HG03175 (cell line): ENCODE measurements around the gene ST3GAL3.
"Not testable (repeated sequence)": the region's sequence is repeated elsewhere in the genome, so short reads cannot be mapped to it uniquely, and the experiment has no call there.

Source experiments
- ATAC-seq: cut with Tn5 transposase; IDR thresholded peaks from one replicate; pipeline ENCODE4 v1.9.1; 2021; ENCODE audit warnings: mild to moderate bottlenecking, moderate library complexity; ENCODE audit not compliant: unreplicated experiment

The ST3GAL3 gene

DNA sequence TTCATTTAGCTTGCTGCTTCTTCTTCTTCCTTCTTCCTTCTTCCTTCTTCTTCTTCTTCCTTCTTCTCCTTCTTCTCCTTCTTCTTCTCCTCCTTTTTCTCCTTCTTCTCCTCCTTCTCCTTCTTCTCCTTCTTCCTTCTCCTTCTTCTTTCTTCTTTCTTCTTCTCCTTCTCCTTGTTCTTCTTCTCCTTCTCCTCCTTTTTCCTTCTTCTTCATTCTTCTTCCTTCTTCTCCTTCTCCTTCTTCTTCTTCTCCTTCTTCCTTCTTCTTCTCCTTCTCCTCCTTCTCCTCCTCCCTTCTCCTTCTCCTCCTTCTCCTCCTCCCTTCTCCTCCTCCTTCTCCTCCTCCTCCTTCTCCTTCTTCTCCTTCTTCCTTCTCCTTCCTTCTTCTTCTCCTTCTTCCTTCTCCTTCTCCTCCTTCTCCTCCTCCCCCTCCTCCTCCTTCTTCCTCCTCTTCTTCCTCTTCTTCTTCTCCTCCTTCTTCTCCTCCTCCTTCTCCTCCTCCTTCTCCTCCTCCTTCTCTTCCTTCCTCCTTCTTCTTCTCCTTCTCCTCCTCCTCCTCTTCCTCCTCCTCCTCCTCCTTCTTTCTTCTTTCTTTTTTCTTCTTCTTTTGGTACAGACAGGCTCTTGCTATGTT is 110.1 kb downstream of the ST3GAL3 start:
- no peak for ATAC-seq

DNA sequence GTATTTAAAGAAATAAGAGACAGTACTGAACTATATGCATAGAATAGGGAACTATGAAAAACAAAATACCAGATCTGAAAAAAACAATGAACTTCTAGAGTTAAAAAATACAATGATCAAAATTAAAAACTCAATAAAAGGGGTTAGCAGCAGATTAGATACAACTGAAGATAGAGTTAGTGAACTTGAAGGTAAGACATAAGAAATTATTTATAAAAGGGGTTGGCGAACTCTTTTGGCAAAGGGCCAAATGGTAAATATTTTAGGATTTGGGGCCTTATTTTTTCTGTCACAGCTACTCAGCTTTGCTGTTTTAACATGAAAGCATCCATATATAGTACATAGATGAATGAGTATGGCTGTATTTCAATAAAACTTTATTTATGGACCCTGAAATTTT is 111.4 kb downstream of the ST3GAL3 start:
- ATAC-seq: no peak

DNA sequence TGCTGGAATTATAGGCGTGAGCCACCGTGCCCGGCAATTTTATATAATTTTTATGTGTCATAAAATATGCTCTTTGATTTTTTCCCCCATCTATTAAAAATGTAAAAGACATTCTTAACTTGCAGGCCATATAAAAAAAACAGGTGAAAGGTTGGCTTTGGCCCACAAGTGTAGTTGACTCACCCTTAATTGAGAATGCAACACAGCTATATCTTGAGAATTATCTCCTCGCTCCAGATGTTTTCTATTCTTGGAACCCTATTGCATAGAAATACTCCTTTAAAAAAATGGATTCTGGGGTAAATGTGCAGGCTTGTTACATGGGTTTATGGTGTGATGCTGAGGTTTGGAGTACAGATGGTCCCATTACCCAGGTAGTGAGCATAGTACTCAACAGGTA is 112.0 kb downstream of the ST3GAL3 start:
- no peak for ATAC-seq

DNA sequence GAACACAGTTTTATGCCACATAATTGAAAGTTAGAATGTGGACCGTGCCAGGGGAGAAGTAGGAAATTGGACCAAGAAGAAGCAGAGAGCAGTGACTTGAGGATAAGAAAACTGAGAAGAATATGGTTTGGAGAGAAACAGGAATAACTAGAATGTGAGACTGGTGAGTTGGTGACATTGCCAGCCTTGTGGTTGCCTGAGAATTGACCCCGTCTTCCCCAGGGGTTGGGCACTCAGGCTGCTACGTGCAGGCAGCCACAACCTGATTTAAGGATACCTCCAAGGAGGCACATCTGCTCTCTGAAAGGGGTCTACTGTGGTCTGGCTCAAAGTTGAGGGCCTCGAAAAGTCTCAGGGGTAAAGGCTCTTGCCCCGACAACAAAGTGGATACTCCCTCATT is 114.1 kb downstream of the ST3GAL3 start:
- ATAC-seq: no peak

DNA sequence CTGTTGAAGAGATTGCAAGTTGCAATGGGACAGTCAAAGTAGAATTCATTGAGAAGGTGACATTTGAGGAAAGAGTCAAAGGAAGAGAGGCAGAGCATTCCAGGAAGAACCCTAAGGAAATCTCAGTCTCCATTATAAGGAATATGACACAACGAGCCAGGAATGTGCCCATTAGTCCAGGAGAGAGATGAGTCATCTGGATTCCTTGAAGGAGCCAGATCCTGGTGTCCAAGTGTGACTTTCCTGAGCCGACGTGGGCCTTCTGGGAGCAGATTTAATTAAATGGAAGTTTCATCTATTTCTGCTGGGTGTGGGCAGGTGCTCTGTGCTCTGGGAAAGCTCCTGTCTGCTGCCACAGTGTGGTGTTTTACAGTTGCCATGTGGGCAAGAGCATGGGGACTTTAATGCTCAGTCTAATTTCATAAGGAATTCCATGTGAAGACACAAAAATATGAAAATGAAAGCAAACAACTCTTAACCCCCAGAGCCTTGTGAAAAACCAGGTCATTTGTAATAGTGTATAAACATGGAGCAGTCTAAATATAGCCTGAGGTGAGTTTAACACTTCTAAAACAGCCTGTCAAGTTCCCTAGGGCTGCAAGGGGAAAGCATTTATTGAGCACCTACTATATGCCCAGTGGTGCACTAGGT is 114.8 kb downstream of the ST3GAL3 start:
- ATAC-seq: no peak

DNA sequence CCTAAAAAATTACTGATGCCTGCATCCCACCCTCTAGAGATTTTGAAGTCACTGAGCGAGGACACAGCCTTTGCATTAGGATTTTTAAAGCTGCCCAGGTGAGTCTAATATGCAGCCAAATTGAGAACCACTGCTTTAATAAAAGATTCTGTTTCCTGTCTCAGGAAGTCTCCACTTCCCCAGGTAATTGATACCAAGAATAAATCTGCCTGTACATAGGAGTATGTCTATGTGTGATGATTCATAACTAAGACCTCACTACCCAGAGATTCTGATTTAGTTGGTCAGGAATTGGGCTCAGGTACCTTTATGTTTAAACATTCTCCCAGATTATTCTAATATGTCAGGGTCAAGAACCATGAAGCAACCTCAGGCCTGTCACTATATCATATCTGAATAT is 117.5 kb downstream of the ST3GAL3 start:
- no peak for ATAC-seq

DNA sequence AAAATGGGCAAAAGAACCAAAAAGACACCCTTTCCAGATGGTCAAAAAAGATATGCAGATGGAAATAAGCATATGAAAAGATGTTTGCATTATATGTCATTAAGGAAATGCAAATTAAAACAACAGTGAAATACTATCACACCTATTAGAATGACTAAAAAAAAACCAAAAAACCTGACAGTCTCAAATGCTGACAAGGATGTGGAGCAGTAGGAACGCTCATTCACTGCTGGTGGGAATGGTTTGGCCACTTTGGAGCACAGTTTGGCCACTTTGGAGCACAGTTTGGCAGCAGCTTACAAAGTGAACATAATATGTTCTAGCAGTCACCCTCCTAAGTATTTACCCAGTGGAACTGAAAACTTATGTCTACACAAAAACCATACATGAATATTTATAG is 121.2 kb downstream of the ST3GAL3 start:
- ATAC-seq: no peak

DNA sequence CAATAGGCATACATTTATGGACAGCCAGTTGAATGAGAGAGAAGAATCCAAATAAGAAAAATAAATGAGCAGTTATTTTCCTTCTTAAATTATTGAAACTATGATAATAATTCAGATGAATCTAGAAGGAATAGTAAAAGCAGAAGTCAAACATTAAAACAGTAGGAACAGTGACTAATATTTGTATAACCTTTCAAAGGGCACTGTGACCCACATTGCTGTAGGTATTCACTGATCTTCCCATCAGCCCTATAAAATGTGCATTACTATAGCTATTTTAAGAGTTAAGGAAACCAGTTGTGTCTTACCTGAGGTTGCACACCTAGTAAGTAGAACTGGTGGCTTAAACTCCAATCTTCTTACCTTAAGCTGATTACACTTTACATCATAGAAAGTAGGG is 123.5 kb downstream of the ST3GAL3 start:
- ATAC-seq: no peak

DNA sequence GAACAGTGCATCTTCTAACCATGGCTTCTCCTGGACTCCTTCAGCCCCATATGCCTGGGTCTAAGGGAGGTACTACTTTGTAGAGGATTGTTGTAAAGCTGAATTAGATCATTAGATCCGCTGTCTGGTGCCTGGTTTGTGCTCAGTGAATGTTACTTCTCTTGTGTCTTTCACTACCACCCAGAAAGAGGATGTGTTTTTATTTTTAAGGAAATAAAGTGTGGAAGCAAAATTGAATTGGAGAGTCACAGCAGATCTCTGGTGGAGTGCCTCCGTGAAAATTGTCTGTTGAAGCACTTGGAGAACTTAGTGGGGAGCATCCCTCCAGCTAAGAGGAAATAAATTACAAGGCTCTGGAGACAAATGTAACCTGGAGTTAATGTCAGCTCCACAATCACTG is 124.5 kb downstream of the ST3GAL3 start:
- no peak for ATAC-seq

DNA sequence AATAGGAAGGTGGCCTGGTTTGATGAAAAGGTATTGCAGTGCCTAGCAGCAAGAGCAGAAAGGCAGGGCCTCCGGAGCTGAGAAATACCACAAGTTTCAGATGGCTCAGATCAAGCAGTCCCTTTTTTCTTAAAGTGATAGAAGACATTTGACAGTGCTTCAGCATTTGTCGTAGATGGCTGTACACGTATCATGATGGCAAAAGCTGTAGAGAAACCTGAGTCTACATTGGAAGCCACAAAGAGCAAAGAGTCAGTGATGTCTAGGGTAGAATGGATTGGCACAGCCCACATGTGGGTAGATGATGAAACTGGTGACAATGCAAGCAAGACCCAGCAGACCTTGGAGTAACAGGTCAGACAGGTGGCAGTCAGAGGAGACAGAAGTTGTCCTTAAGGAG is 124.9 kb downstream of the ST3GAL3 start:
- ATAC-seq: no peak

DNA sequence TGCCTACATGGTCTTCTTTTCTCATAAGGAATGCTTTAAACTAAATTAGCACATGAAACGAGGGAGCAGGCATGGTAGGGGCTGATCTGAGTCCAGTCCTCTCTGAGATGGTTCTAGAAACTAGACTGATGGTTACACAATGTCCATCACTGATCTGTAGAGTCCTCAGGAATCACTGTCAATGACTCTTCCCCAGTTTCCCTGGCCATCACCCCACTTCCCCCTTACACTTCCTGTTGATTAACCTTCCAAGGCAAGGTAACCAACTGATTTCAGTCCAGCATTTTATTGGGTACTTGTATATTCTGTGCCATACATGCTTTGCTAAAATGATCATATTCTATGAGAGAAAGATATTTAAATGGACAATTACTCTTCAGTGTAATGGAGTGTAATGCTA is 125.7 kb downstream of the ST3GAL3 start:
- no peak for ATAC-seq

DNA sequence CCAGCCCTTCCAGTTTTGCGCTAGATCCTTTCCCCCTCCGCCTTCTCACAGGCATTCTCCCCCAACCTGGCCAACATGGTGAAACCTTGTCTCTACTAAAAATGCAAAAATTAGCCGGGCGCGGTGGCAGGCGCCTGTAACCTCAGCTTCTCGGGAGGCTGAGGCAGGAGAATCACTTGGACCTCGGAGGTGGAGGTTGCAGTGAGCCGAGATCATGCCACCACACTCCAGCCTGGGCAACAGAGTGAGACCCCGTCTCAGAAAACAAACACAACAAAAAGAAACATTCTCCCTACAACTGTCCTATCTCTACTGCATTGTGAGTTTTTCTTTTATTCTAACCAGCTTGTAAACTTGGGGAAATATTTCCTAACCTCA is 126.6 kb downstream of the ST3GAL3 start:
- ATAC-seq: not testable (repeated sequence)

DNA sequence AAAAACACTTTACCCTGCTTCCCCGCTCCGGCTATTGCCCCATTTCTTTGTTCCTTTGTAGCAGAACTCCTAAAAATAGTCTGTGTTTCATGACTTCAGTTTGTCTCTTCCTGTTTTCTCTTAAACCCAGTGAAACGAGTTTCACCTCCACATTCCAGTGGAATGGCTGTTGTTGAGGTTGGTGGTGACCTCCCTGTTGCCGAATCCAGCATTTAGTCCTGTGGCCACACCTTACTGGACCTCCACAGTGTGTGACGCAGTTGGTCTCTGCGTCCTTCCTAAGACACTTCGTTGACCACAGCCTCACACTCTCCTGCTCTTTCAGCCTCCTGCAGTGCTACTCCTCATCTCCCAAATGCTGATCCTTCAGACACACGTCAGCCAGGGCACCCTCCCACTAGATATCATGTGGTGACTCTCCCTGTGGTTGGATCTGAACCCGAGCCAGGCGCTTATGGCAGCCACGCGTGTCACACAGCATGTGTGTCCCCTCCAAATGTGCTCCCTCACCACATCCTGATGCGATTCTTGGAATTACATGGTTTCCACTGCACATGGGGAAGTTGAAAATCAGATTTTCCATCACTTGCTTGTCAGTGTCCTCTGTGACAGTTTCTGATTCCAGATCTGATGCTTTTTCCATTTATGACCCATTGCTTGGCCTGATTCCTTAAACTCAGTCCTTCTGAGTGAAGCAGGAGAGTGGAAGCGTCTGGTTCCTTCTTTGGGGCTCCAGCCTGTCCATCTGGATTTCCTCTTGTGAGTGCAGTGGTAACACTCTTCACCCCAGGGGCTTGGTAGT is 127.1 kb downstream of the ST3GAL3 start:
- no peak for ATAC-seq

DNA sequence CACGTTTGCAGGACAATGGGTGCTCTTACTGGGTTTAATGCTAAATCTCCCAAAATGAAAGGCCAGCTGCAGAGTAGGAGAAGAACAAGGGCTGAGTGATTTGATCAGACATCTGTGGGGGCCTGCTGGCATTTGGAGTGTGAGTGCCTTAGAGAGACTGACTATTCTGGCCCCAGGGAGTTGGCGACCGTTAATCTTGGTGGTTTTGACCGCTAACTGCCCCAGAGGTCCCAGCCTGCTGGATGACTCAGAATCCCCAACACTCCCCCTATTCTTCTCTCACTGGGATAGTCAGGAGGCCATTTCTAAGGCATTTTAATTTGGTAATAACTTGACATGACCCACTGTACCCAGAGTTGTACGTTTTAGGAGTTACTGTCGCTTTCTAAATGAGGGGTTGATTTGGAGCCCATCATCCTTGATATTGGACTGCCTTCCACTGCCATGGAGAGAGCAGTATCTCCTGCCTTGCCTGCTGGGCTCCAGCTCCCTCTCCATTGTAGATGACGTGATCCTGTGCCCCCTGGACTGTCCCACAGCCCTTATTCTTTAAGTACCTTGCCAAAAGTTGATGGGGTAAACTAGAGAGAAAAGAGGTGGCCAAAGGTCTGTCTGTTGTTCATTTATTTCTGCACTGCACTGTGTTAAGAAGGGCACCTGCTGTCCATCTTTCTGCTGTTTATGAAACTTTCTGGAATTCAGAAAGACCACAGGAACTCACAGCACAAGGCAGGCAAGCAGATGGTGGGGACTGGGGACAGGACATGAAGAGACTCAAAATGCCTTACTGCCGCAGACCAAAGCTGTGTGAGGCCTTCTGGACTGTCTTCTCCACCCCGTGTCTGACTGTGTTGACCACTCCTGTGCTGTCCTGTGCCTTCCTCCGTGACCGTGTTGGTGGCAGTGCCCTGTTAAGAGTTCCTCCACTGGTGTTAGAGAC is 128.0 kb downstream of the ST3GAL3 start:
- ATAC-seq: no peak

DNA sequence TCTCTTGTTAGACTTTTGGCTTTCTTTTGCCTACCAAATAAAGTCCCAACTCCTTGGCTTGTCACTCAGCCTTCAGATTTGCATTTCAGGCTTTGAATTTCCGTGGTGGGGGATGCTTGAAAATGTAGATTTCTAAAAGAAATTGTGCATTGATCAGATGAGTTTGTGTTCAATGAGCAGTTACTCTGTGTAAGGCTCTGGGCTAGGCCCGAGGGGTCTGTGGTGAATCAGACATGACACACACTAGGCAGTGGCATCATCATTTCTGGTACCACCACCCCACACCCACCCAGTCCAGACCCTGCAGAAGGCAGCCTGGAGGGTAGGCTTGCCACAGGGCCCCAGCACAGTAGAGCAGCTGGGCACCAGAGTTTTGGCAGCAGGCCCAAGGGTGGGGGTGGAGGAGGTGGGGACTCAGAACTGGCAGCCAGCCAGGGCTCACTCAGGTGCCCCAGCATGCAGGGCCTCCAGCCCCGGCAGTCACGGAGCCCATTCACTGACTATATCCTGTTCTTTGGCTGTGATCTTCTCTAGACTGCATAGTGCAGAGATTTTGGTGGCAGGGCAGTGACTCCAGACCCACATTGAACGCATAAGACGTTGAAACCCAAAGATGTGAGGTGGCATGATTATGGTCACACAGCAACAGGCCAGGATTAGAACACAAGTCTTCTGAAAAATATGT is 129.1 kb downstream of the ST3GAL3 start:
- ATAC-seq: no peak

DNA sequence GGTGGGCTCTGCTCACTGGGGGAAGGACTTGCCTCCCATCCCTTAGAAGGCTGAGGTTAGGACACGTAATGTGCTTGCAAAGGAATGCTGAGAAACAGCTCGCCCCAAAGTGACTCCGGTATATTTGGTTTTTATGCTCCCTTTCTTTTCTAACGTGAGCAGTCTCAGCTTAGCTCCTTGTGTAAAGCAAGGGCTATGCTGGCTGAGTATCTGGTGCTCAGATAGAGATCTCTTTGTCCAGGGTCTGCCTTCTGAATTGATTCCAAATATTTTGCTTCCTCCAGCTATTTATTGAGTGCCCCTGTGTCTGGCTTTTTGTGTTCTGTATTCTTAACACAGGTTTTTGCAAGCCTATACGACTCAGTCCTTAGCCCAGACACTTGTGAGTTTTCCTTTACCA is 131.7 kb downstream of the ST3GAL3 start:
- no peak for ATAC-seq

DNA sequence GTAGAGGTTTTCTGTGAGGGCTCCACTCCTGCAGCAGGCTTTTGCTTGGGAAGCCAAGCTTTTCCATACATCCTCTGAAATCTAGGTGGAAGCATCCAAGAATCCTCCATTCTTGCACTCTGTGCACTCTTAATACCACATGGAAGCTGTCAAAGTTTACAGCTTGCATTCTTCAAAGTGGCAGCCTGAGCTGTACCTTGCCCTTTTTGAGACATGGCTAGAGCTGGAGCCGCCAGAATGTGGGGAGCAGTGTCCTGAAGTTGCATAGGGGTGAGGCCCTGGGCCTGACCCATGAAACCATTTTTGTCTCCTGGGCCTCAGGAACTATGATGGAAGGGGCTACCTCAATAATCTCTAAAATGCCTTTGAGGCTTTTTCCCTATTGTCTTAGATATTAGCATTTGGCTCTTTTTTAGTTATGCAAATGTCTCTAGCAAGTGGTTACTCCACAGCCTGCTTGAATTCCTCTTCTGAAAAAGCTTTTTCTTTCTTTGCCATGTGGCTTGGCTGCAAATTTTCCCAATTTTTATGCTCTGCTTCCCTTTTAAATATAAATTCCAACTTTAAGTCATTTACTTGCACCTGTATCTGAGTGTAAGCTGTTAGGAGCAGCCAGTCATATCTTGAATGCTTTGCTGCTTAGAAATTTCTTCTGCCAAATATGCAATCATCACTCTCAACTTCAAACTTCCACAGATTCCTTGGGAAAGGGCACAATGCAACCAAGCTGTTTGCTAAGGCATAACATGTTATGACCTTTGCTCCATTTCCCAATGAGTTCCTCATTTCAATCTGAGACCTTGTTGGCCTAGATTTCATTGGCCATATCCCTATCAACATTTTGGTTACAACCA is 134.2 kb downstream of the ST3GAL3 start:
- ATAC-seq: no peak

DNA sequence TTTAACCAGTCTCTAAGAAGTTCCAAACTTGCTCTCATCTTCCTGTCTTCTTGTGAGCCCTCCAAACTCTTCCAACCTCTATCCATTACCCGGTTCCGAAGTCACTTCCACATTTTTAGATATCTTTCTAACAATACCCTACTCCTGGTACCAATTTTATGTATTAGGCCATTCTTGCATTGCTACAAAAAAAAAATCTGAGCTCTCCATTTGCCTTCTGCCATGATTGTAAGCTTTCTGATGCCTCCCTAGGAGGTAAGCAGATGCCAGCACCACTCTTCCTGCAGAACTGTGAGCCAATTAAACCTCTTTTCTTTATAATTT is 134.8 kb downstream of the ST3GAL3 start:
- ATAC-seq: no peak

DNA sequence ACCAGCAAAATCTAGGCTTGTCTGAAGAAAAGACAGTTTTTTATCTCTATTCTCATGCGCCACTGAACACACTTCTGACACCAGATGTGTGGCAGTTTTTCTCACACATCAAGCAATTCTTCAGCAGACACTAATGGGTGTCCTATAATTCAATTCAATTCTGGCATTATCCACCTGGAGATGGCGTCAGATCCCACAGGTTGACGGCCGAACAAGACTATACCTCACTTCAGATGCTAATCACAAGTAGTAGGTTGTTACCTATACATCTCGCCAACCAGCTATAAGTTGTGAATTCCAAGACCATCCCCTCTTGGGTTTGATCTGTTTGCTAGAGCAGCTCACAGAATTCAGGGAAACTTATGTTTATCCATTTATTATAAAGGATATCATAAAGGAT is 136.3 kb downstream of the ST3GAL3 start:
- ATAC-seq: no peak

DNA sequence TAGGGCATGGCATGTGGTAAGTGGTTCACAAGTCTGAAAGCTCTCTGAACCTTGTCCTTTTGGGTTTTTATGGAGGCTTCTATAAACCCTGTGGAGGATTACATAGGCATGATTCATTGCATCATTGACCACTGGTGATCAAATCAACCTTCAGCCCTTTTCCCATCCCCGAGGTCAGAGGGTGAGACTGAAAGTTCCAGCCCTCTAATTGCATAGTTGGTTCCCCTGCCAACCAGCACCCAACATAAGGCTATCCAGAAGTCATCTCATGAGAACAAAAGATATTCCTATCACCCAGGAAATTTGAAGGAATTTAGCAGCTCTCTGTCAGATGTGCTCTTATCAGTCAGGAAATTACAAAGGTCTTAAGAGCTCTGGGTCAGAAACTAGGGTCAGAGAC is 136.8 kb downstream of the ST3GAL3 start:
- no peak for ATAC-seq
